Thoracic aorta (tissue), 2 donors: ENCODE results near the gene RAB3D. TPM values are rescaled to one million over a fixed set of nuclear protein-coding genes. Genes with fewer than 3 reads are reported as not detected.
"Not testable (repeated sequence)": the region's sequence is repeated elsewhere in the genome, so short reads cannot be mapped to it uniquely, and the experiment has no call there.

ENCODE experiments used
- ATAC-seq: fragments of 150-250 bp; one replicate; pipeline ENCODE4 v1.8.0; 2017; ENCODE audit warnings: low read depth; ENCODE audit not compliant: insufficient number of reproducible peaks, low FRiP score
- DNase-seq: peaks from one replicate; pipeline ENCODE4 v3.0.0-alpha.2; 2020; ENCODE audit warnings: low spot score
- H3K27ac ChIP-seq, 2 donors: fragments of 200-600 bp; sonication (generic); 1 replicate in 1 of 2; 2 replicates in 1 of 2; pipeline ENCODE4 v1.5.1; 2016; ENCODE audit warnings: mild to moderate bottlenecking in 2 of 2, moderate library complexity in 2 of 2
- H3K27me3 ChIP-seq: fragments of 200-600 bp; sonication (generic); replicated peaks from 2 replicates; pipeline ENCODE4 v1.6.0; 2016; ENCODE audit warnings: mild to moderate bottlenecking; ENCODE audit not compliant: insufficient read depth
- H3K36me3 ChIP-seq: fragments of 200-600 bp; sonication (generic); one replicate; pipeline ENCODE4 v1.5.1; 2016
- H3K4me1 ChIP-seq, 2 donors: fragments of 200-600 bp; sonication (generic); 1 replicate in 1 of 2; 2 replicates in 1 of 2; pipeline versions ENCODE4 v1.5.1 to v1.6.0; 2016; ENCODE audit warnings: low read depth in 2 of 2, mild to moderate bottlenecking in 1 of 2; ENCODE audit not compliant: control insufficient read depth in 1 of 2
- H3K4me3 ChIP-seq: fragments of 200-600 bp; sonication (generic); 2 replicates; pipeline ENCODE4 v1.5.1; 2016; ENCODE audit warnings: mild to moderate bottlenecking
- H3K9me3 ChIP-seq: fragments of 200-600 bp; sonication (generic); 2 replicates; pipeline ENCODE4 v1.5.1; 2016
- CTCF ChIP-seq: fragments of 200-600 bp; sonication (generic); IDR thresholded peaks from one replicate; pipeline ENCODE4 v1.5.1; 2019; ENCODE audit warnings: antibody characterized with exemption
- total RNA-seq, 2 donors: library from RNA; depleted of rRNA; stranded (reverse); fragments of >200 nt; gene quantifications; one replicate each; pipeline versions ENCODE4 v1.1.0 to v1.2.3, GENCODE V29; 2016

Gene RAB3D
- total RNA-seq, 2 donors from 2014 or later = 14.2 to 20.4 TPM

GRCh38 chr19:11347546-11348039 lies 8.1 kb upstream of the RAB3D start:
- H3K27me3 ChIP-seq = no peaks in the 10 kb centered on the region
- H3K4me1 ChIP-seq = peaks cover 18 to 37% of the 10 kb centered on the region in 2 donors
- peak overlapping the region in 1 of 2 donors; percentile 84 for H3K27ac ChIP-seq
- peaks cover 3% of the 10 kb centered on the region for H3K36me3 ChIP-seq
- H3K9me3 ChIP-seq = no peaks in the 10 kb centered on the region
- no peak for ATAC-seq
- H3K4me3 ChIP-seq = no peak overlapping the region
- DNase-seq = no peak
- TF ChIP-seq CTCF = no peak

- H3K27me3 ChIP-seq = no peaks in the 10 kb centered on the region
- H3K4me1 ChIP-seq = peaks cover 18 to 37% of the 10 kb centered on the region in 2 donors
- H3K9me3 ChIP-seq = no peaks in the 10 kb centered on the region
- H3K36me3 ChIP-seq = peaks cover 6% of the 10 kb centered on the region
- ATAC-seq = peak; percentile 95
- H3K27ac ChIP-seq = peak within 1 kb of the TSS; percentile 83 to 87
- TF ChIP-seq CTCF = no peak
- DNase-seq = peak; percentile 95
- H3K4me3 ChIP-seq = peak within 1 kb of the TSS; percentile 83
Measured at GRCh38 chr19:11346104-11346940, 6.9 kb upstream of the RAB3D start, which contains the start of the genes CCDC159 and TMEM205. Gene CCDC159, plus strand, starts transcription at chr19:11346519. Its CDS starts 88 bp downstream, at chr19:11346607. Gene TMEM205, minus strand, starts transcription at chr19:11346268. Its CDS starts 649 bp downstream, at chr19:11345619.

GRCh38 chr19:11345122-11345803 lies 5.8 kb upstream of the RAB3D start:
- H3K4me3 ChIP-seq = peak overlapping the region; percentile 83
- DNase-seq (no peak), ATAC-seq (no peak)
- no peaks in the 10 kb centered on the region for H3K27me3 ChIP-seq
- H3K27ac ChIP-seq = peak overlapping the region; percentile 83 to 87
- H3K9me3 ChIP-seq = no peaks in the 10 kb centered on the region
- no peak for TF ChIP-seq CTCF
- H3K36me3 ChIP-seq = peaks cover 6% of the 10 kb centered on the region
- peaks cover 18 to 37% of the 10 kb centered on the region in 2 donors for H3K4me1 ChIP-seq

- DNase-seq (no peak), ATAC-seq (no peak)
- H3K9me3 ChIP-seq = no peaks in the 10 kb centered on the region
- peaks cover 21 to 59% of the 10 kb centered on the region in 2 donors for H3K4me1 ChIP-seq
- H3K36me3 ChIP-seq = peaks cover 6% of the 10 kb centered on the region
- H3K27ac ChIP-seq = no peak overlapping the region
- no peak for TF ChIP-seq CTCF
- no peak overlapping the region for H3K4me3 ChIP-seq
- H3K27me3 ChIP-seq = no peaks in the 10 kb centered on the region
Measured at GRCh38 chr19:11342429-11342828, 3.0 kb upstream of the RAB3D start.

GRCh38 chr19:11340099-11340467 lies 626 bp upstream of the RAB3D start:
- H3K9me3 ChIP-seq, DNase-seq, ATAC-seq, H3K27me3 ChIP-seq: not testable (repeated sequence)
- Histone ChIP-seq H3K4me1 (peaks cover 13 to 44% of the 10 kb centered on the region in 2 donors), H3K36me3 (peaks cover 18% of the 10 kb centered on the region), H3K4me3 (peak overlapping the region; percentile 75), H3K27ac (peak overlapping the region; percentile 41 to 60)
